GM23248 (cell line): Measurements from ENCODE around the gene SYMPK. TPM values are rescaled to one million over a fixed set of nuclear protein-coding genes. Genes with fewer than 3 reads are reported as not detected.

ENCODE experiments used
- DNase-seq: peaks from one replicate; pipeline ENCODE4 v3.0.0-alpha.2; 2015
- H2AFZ ChIP-seq: fragments of 200-600 bp; sonication (generic); 2 replicates; pipeline ENCODE4 v1.6.1; 2016; ENCODE audit warnings: antibody characterized with exemption
- H3F3A ChIP-seq: fragments of 200-600 bp; sonication (generic); 2 replicates; pipeline ENCODE4 v1.6.1; 2016; ENCODE audit warnings: mild to moderate bottlenecking, antibody characterized with exemption, mixed run types; ENCODE audit not compliant: insufficient read depth
- H3K27ac ChIP-seq: fragments of 200-600 bp; sonication (generic); 2 replicates; pipeline ENCODE4 v1.5.1; 2016; ENCODE audit warnings: mild to moderate bottlenecking
- H3K27me3 ChIP-seq: fragments of 200-600 bp; sonication (generic); replicated peaks from 2 replicates; pipeline ENCODE4 v1.6.1; 2016; ENCODE audit warnings: mild to moderate bottlenecking; ENCODE audit not compliant: insufficient read depth
- H3K36me3 ChIP-seq: fragments of 200-600 bp; sonication (generic); 2 replicates; pipeline ENCODE4 v1.6.1; 2016; ENCODE audit warnings: low read depth, mild to moderate bottlenecking
- H3K4me1 ChIP-seq: fragments of 200-600 bp; sonication (generic); 2 replicates; pipeline ENCODE4 v1.6.1; 2016; ENCODE audit warnings: mild to moderate bottlenecking; ENCODE audit not compliant: insufficient read depth
- H3K4me2 ChIP-seq: fragments of 200-600 bp; sonication (generic); one replicate; pipeline ENCODE4 v1.6.1; 2016; ENCODE audit warnings: mild to moderate bottlenecking; ENCODE audit not compliant: unreplicated experiment
- H3K4me3 ChIP-seq: fragments of 200-600 bp; sonication (generic); 2 replicates; pipeline ENCODE4 v1.5.1; 2016; ENCODE audit warnings: mild to moderate bottlenecking
- H3K79me2 ChIP-seq: fragments of 200-600 bp; sonication (generic); 2 replicates; pipeline ENCODE4 v1.6.1; 2016; ENCODE audit warnings: mild to moderate bottlenecking; ENCODE audit not compliant: insufficient read depth
- H3K9ac ChIP-seq: fragments of 200-600 bp; sonication (generic); 2 replicates; pipeline ENCODE4 v1.6.1; 2016; ENCODE audit warnings: mild to moderate bottlenecking
- H3K9me2 ChIP-seq: fragments of 200-600 bp; sonication (generic); 2 replicates; pipeline ENCODE4 v1.6.1; 2016; ENCODE audit warnings: mixed run types, mild to moderate bottlenecking, moderate library complexity; ENCODE audit not compliant: insufficient read depth
- H3K9me3 ChIP-seq: fragments of 200-600 bp; sonication (generic); one replicate; pipeline ENCODE4 v1.6.1; 2017; ENCODE audit warnings: low read depth
- H4K20me1 ChIP-seq: fragments of 200-600 bp; sonication (generic); 2 replicates; pipeline ENCODE4 v1.6.0; 2016; ENCODE audit not compliant: insufficient read depth
- EZH2 ChIP-seq: fragments of 200-600 bp; sonication (generic); IDR thresholded peaks from 2 replicates; pipeline ENCODE4 v1.6.1; 2018; ENCODE audit warnings: antibody characterized with exemption, mild to moderate bottlenecking; ENCODE audit not compliant: insufficient read depth, poor library complexity, severe bottlenecking
- EZH2phosphoT487 ChIP-seq: fragments of 200-600 bp; sonication (generic); IDR thresholded peaks from 2 replicates; pipeline ENCODE4 v1.6.1; 2018; ENCODE audit warnings: antibody characterized with exemption, moderate library complexity, mild to moderate bottlenecking, low read depth; ENCODE audit not compliant: insufficient read depth
- WGBS, 2 experiments: methylation state at CpG; one replicate each; pipeline ENCODE4 v1.1.6; 2015 to 2017; ENCODE audit warnings: low lambda C conversion rate in 2 of 2, low coverage in 1 of 2; ENCODE audit errors: missing lambda C conversion rate in 2 of 2; 5-methylcytosine and 5-hydroxymethylcytosine counted together
- in situ Hi-C: fragments of 300-500 bp; cut with MboI; formaldehyde crosslinking; loops from 2 replicates; pipeline ENCODE4 v1.15.0; 2020
- polyA plus RNA-seq: library from polyadenylated mRNA; unstranded; fragments of >200 nt; fragmentation: Nextera tagmentation; extraction: Ambion mirVana; gene quantifications from 2 replicates; pipeline ENCODE4 v1.2.1, GENCODE V29; 2016
- total RNA-seq: library from RNA; depleted of rRNA; stranded (reverse); fragments of >200 nt; shearing (Covaris generic); gene quantifications from 2 replicates; pipeline ENCODE4 v1.2.3, GENCODE V29; 2014

Gene SYMPK
- total and polyA plus RNA-seq, 2 experiments from 2014 or later = 17.8 to 28.1 TPM

DNA sequence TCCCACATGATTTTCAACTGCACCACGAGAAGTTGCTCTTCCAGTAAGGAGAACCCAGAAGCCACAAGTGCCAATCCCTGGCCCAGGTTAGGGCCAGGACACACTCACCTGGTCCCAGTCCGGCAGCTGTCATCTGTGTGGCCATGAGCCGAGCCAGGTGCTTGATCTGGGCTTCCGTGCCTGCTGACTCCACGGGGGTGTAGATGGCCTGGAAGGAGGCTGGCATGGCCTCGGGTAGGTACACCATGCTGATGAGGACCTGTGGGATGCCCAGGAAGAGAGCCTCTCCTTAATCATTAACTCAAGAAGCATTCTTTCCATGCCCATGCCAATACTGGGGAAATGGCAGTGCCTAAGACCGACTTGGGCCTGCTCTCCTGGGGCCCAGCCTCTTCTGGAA is 28.0 kb downstream of the SYMPK start:
- H3K79me2 ChIP-seq = 0 out of 2 replicates have a peak, but pooled peaks cover 4% of the 10 kb centered on the region
- no peak overlapping the region for H2AFZ ChIP-seq
- H3K4me2 ChIP-seq = no peak overlapping the region
- 92 to 93% methylated on average over 7 of the region's 7 CpGs for whole genome bisulfite sequencing, 2 experiments
- in situ Hi-C loops = no loop called here
- no peaks in the 10 kb centered on the region for H4K20me1 ChIP-seq
- TF ChIP-seq EZH2 (no peak), EZH2phosphoT487 (no peak)
- H3F3A ChIP-seq = peaks cover 5% of the 10 kb centered on the region; the same call in 1 of the 2 replicates
- no peak for DNase-seq
- H3K9me2 ChIP-seq = no peaks in the 10 kb centered on the region
- H3K4me3 ChIP-seq = no peak overlapping the region
- no peaks in the 10 kb centered on the region for H3K9me3 ChIP-seq
- H3K36me3 ChIP-seq = peaks cover 46% of the 10 kb centered on the region
- H3K27ac ChIP-seq = no peak overlapping the region
- no peaks in the 10 kb centered on the region for H3K27me3 ChIP-seq
- no peak overlapping the region for H3K9ac ChIP-seq
- no peaks in the 10 kb centered on the region for H3K4me1 ChIP-seq

DNA sequence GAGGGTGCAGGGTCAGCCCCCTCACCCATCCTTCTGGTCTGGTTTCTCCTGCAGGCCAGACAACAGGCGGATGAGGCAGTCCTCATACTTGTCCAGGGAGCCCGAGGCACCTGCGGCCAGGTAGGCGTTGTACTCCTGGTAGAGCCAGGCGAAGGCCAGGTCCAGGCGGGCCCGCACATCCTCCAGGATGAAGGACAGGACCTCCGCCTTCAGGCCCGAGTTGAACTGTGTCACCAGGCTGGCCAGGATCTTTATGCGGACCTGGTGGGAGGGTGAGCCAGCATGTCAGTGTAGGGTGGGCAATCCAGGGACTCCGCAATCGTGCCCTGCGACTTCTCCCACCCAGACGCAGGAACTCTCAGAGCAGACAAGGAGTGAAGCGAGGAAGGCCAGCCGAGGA is 34.0 kb downstream of the SYMPK start:
- Histone ChIP-seq H3K27me3 (no peaks in the 10 kb centered on the region), H2AFZ (no peak overlapping the region), H3K4me1 (no peaks in the 10 kb centered on the region), H4K20me1 (no peaks in the 10 kb centered on the region), H3K9ac (no peak overlapping the region), H3K9me2 (no peaks in the 10 kb centered on the region), H3K27ac (no peak overlapping the region), H3K4me3 (no peak overlapping the region), H3K9me3 (no peaks in the 10 kb centered on the region), H3F3A (no peaks in the 10 kb centered on the region), H3K79me2 (no peaks in the 10 kb centered on the region), H3K36me3 (peaks cover 36% of the 10 kb centered on the region; the same call in 1 of the 2 replicates), H3K4me2 (no peak overlapping the region)
- no peak for DNase-seq
- in situ Hi-C loops = no loop called here
- 98 to 99% methylated on average over 15 to 16 of the region's 16 CpGs for WGBS, 2 experiments
- no peak for TF ChIP-seq EZH2phosphoT487
- TF ChIP-seq EZH2 = no peak

DNA sequence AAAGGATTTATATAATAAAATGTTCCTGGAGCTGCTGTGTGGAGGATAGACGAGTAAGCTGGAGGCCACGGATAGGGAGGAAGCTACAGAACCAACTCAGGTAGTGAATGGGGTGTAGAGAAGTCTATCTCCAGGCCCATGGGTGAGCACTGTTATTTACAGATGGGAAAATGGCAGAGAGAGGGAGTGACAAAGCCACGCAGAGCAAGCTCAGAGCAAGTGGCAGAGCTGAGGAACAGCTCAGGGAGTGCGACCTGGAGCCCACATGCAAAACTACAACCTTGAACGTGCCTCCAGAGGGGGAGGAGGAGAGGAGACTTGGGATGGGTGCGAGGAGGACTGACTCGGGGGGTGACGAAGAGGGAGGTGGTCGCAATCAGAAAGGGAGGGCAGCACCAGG is 34.4 kb downstream of the SYMPK start:
- Histone ChIP-seq H3K9ac (no peak overlapping the region), H3K4me1 (no peaks in the 10 kb centered on the region), H3F3A (no peaks in the 10 kb centered on the region), H3K9me3 (no peaks in the 10 kb centered on the region), H3K9me2 (no peaks in the 10 kb centered on the region), H4K20me1 (no peaks in the 10 kb centered on the region), H3K27ac (no peak overlapping the region), H3K4me2 (no peak overlapping the region), H2AFZ (no peak overlapping the region), H3K79me2 (no peaks in the 10 kb centered on the region), H3K27me3 (no peaks in the 10 kb centered on the region), H3K36me3 (peaks cover 36% of the 10 kb centered on the region; the same call in 1 of the 2 replicates), H3K4me3 (no peak overlapping the region)
- no peak for DNase-seq
- TF ChIP-seq EZH2 = no peak
- TF ChIP-seq EZH2phosphoT487 = no peak
- in situ Hi-C loops = no loop called here
- WGBS, 2 experiments = 81 to 86% methylated on average over 9 of the region's 9 CpGs

DNA sequence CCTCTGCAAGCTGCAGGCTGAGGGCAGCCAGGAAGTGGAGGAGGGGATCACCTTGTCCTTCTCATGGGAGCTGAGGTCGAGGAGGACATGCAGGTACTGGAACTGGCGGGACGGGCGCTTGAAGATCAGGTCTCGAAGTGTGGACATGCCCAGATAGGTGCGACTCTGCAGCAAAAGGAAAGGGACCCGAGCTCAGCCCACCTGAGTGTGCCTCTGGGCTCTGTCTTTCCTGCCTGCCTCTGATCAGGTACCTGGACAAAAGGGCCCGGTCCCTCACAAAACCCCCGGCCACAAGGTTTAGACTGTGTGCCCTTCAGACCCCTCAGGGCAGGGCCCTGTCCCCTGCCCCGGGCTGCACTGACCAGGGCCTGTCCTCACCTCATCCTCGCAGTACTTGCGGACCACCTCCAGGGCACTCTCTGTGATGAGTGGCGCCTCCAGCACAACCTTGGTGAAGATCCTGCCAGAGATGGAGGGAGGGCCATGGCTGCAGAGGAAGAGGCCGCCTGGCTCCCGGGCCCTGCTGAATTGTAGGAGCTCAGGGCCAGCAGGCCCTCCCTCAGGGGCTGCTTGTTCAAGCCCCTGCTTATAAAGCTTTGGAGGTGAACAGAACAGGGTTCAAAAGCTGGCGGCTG is 35.4 kb downstream of the SYMPK start:
- Histone ChIP-seq H3K4me3 (no peak overlapping the region), H3K36me3 (peaks cover 36% of the 10 kb centered on the region; the same call in 1 of the 2 replicates), H3K27me3 (no peaks in the 10 kb centered on the region), H3K9ac (no peak overlapping the region), H3K4me2 (no peak overlapping the region), H3K79me2 (no peaks in the 10 kb centered on the region), H2AFZ (no peak overlapping the region), H3K9me3 (no peaks in the 10 kb centered on the region), H3K27ac (no peak overlapping the region), H3F3A (no peaks in the 10 kb centered on the region), H4K20me1 (no peaks in the 10 kb centered on the region), H3K4me1 (no peaks in the 10 kb centered on the region), H3K9me2 (no peaks in the 10 kb centered on the region)
- 87 to 90% methylated on average over 15 to 16 of the region's 16 CpGs for WGBS, 2 experiments
- TF ChIP-seq EZH2phosphoT487 (no peak), EZH2 (no peak)
- no peak for DNase-seq
- in situ Hi-C loops = no loop called here
